Measurements from ENCODE around the gene DNAJC3.

The DNAJC3 gene

GRCh38 chr13:95697052-95697680 is 20.2 kb downstream of the DNAJC3 start:
- no peak overlapping the region for H3K27ac ChIP-seq
- TF ChIP-seq CTCF (conservative IDR thresholded peaks at IDR 0.05): no peak

- no peak overlapping the region for H3K27ac ChIP-seq
- no peak for TF ChIP-seq CTCF (conservative IDR thresholded peaks at IDR 0.05)
Observed at GRCh38 chr13:95698047-95698749, 21.3 kb downstream of the DNAJC3 start.

- no peak for TF ChIP-seq CTCF (conservative IDR thresholded peaks at IDR 0.05)
- H3K27ac ChIP-seq: no peak overlapping the region
Observed at GRCh38 chr13:95703576-95703975, 26.6 kb downstream of the DNAJC3 start.

GRCh38 chr13:95704510-95704909 is 27.6 kb downstream of the DNAJC3 start:
- no peak; the same call in 1 of the 2 replicates for TF ChIP-seq CTCF (conservative IDR thresholded peaks at IDR 0.05)

GRCh38 chr13:95706356-95706755 is 29.4 kb downstream of the DNAJC3 start:
- no peak for TF ChIP-seq CTCF (conservative IDR thresholded peaks at IDR 0.05)
- H3K27ac ChIP-seq: no peak overlapping the region

More at GRCh38 chr13:95704510-95704909, 27.6 kb downstream of the DNAJC3 start:
- H3K27ac ChIP-seq: no peak overlapping the region

GRCh38 chr13:95707035-95707434 is 30.1 kb downstream of the DNAJC3 start:
- H3K27ac ChIP-seq: no peak overlapping the region
- no peak for TF ChIP-seq CTCF (conservative IDR thresholded peaks at IDR 0.05)

- no peak overlapping the region for H3K27ac ChIP-seq
- TF ChIP-seq CTCF (conservative IDR thresholded peaks at IDR 0.05): no peak
Observed at GRCh38 chr13:95707442-95708390, 30.8 kb downstream of the DNAJC3 start.
